Activated CD4-positive, CD25-positive, alpha-beta regulatory T cell treated with anti-CD3 and anti-CD28 coated beads, Interleukin-2, amount 50 U/mL, for 24 hours (primary cell): ENCODE data around the gene SLC4A2.
A peak's percentile ranks its signal among the peaks of the same experiment; 100 is the strongest.
"Not testable (repeated sequence)": the region's sequence is repeated elsewhere in the genome, so short reads cannot be mapped to it uniquely, and the experiment has no call there.

ENCODE experiments used
- ATAC-seq, 2 donors: fragments of 150-1000 bp; cut with Tn5 transposase; one replicate each; pipeline ENCODE4 v1.10.0; 2021; ENCODE audit warnings: mild to moderate bottlenecking in 1 of 2, moderate library complexity in 1 of 2

SLC4A2 gene

GRCh38 chr7:151059367-151060112, at the start of gene SLC4A2:
TSS of gene SLC4A2 (plus strand) at chr7:151059589. CDS start at chr7:151061988, 2,399 bp downstream.
- ATAC-seq: peak; percentile 9 to 13

- ATAC-seq: no peak
Measured at GRCh38 chr7:151010037-151010306, 49.4 kb upstream of the SLC4A2 start.

- ATAC-seq: peak in 1 of 2 donors; percentile 11
Measured at GRCh38 chr7:151010307-151011096, 48.9 kb upstream of the SLC4A2 start.

- no peak for ATAC-seq
Measured at GRCh38 chr7:151011097-151011409, 48.3 kb upstream of the SLC4A2 start.

- ATAC-seq: not testable (repeated sequence)
Measured at GRCh38 chr7:151011616-151012015, 47.8 kb upstream of the SLC4A2 start.

GRCh38 chr7:151012031-151012692, 47.2 kb upstream of the SLC4A2 start:
- no peak for ATAC-seq

GRCh38 chr7:151012911-151013347, 46.5 kb upstream of the SLC4A2 start:
- ATAC-seq: no peak

- ATAC-seq: peak; percentile 1 to 4
Measured at GRCh38 chr7:151013356-151013732, 46.0 kb upstream of the SLC4A2 start.

GRCh38 chr7:151013733-151014497, 45.5 kb upstream of the SLC4A2 start:
- peak; percentile 50 to 54 for ATAC-seq

GRCh38 chr7:151014950-151015349, 44.4 kb upstream of the SLC4A2 start:
- peak in 1 of 2 donors; percentile 12 for ATAC-seq

GRCh38 chr7:151015967-151016366, 43.4 kb upstream of the SLC4A2 start:
- no peak for ATAC-seq

- ATAC-seq: no peak
Measured at GRCh38 chr7:151016505-151016904, 42.9 kb upstream of the SLC4A2 start.

- ATAC-seq: no peak
Measured at GRCh38 chr7:151016942-151017341, 42.4 kb upstream of the SLC4A2 start.

- ATAC-seq: no peak
Measured at GRCh38 chr7:151017370-151017952, 41.9 kb upstream of the SLC4A2 start.

- ATAC-seq: peak; percentile 71 to 72
Measured at GRCh38 chr7:151017953-151018420, 41.4 kb upstream of the SLC4A2 start.

- ATAC-seq: peak; percentile 43 to 49
Measured at GRCh38 chr7:151018421-151019129, 40.8 kb upstream of the SLC4A2 start.

- no peak for ATAC-seq
Measured at GRCh38 chr7:151019130-151019447, 40.3 kb upstream of the SLC4A2 start.

GRCh38 chr7:151020231-151020630, 39.2 kb upstream of the SLC4A2 start:
- ATAC-seq: no peak

- ATAC-seq: no peak
Measured at GRCh38 chr7:151023232-151023631, 36.2 kb upstream of the SLC4A2 start.

- no peak for ATAC-seq
Measured at GRCh38 chr7:151024435-151025056, 34.8 kb upstream of the SLC4A2 start, which contains the start of gene ATG9B. TSS of gene ATG9B (minus strand) at chr7:151024494. CDS start at chr7:151024423, 71 bp downstream.

GRCh38 chr7:151025924-151026671, 33.3 kb upstream of the SLC4A2 start:
- ATAC-seq: no peak
